CD4-positive, alpha-beta T cell (primary cell): ENCODE measurements around the gene ABCC12. TPM values are rescaled to one million over a fixed set of nuclear protein-coding genes. Genes with fewer than 3 reads are reported as not detected.

ENCODE experiments used
- ATAC-seq: fragments of 200-7000 bp; cut with Tn5 transposase; one replicate; pipeline ENCODE4 v1.10.0; 2022; ENCODE audit warnings: mild to moderate bottlenecking; ENCODE audit not compliant: poor library complexity
- CTCF ChIA-PET: fragments of 350-600 bp; sonication (Branson Sonifier 250); formaldehyde crosslinking; loops from one replicate; lab custom pipeline; 2021; ENCODE audit warnings: antibody characterized with exemption, inconsistent platforms; lab: Charles Lee
- POLR2A ChIA-PET: fragments of 350-600 bp; sonication (Branson Sonifier 250); formaldehyde crosslinking; loops from one replicate; lab custom pipeline; 2021; ENCODE audit warnings: antibody characterized with exemption, inconsistent platforms; lab: Charles Lee
- DNase-seq, 14 experiments: peaks; one replicate each; pipeline ENCODE4 v3.0.0-alpha.2; 2013 to 2020; ENCODE audit warnings: mixed read lengths in 2 of 14
- H3K27ac ChIP-seq, 2 donors: one replicate each; pipeline versions ENCODE4 v1.5.1 to v1.7.0; 2013; ENCODE audit warnings: low read length in 2 of 2, low read depth in 1 of 2, mild to moderate bottlenecking in 1 of 2
- H3K27me3 ChIP-seq, 2 experiments: 1 replicate in 1 of 2; 2 replicates in 1 of 2; pipeline versions ENCODE4 v1.6.1 to v1.7.0; 2013; ENCODE audit warnings: low read length in 2 of 2, control low read depth in 1 of 2, mild to moderate bottlenecking in 1 of 2, moderate library complexity in 1 of 2; ENCODE audit not compliant: insufficient read depth in 2 of 2, control insufficient read depth in 1 of 2
- H3K36me3 ChIP-seq: one replicate; pipeline ENCODE4 v1.6.1; 2013; ENCODE audit warnings: low read length, control low read depth; ENCODE audit not compliant: insufficient read depth
- H3K4me1 ChIP-seq: one replicate; pipeline ENCODE4 v1.6.1; 2013; ENCODE audit warnings: low read length, control low read depth; ENCODE audit not compliant: insufficient read depth
- H3K4me3 ChIP-seq: one replicate; pipeline ENCODE4 v1.5.1; 2013; ENCODE audit warnings: mild to moderate bottlenecking, low read length, moderate library complexity
- H3K9me3 ChIP-seq, 2 experiments: 1 replicate in 1 of 2; 2 replicates in 1 of 2; pipeline versions ENCODE4 v1.6.1 to v1.7.0; 2013; ENCODE audit warnings: low read length in 2 of 2, mild to moderate bottlenecking in 2 of 2, control low read depth in 1 of 2, moderate library complexity in 1 of 2; ENCODE audit not compliant: control insufficient read depth in 1 of 2, insufficient read depth in 1 of 2
- H3K27ac Mint-ChIP-seq: one replicate; pipeline ENCODE4 v1.8.0; 2020; ENCODE audit warnings: mixed read lengths
- H3K27me3 Mint-ChIP-seq: one replicate; pipeline ENCODE4 v1.8.0; 2021; ENCODE audit warnings: mixed read lengths
- H3K36me3 Mint-ChIP-seq: one replicate; pipeline ENCODE4 v1.8.0; 2021; ENCODE audit warnings: low read depth, mixed read lengths
- H3K4me1 Mint-ChIP-seq: one replicate; pipeline ENCODE4 v1.8.0; 2021; ENCODE audit warnings: low read depth, mixed read lengths
- H3K4me3 Mint-ChIP-seq: one replicate; pipeline ENCODE4 v1.8.0; 2020; ENCODE audit warnings: mild to moderate bottlenecking, mixed read lengths
- H3K9me3 Mint-ChIP-seq: one replicate; pipeline ENCODE4 v1.8.0; 2020; ENCODE audit warnings: mixed read lengths
- CTCF ChIP-seq: fragments of 200-600 bp; IDR thresholded peaks from one replicate; pipeline ENCODE4 v1.8.0; 2022; ENCODE audit warnings: antibody characterized with exemption, mild to moderate bottlenecking
- intact Hi-C, 2 experiments: fragments of 100-400 bp; cut with DNase I in 1 of 2; cut with micrococcal nuclease in 1 of 2; formaldehyde crosslinking; loops; one replicate each; pipeline versions ENCODE4 v1.15.1 to v1.9.0; 2023 to 2025; cut with DNase I, micrococcal nuclease
- total RNA-seq, 174 experiments: library from RNA in 2 of 174; stranded (reverse) in 2 of 174; gene quantifications; one replicate each; pipeline ENCODE4 v1.2.3 and lab custom pipeline; 2021 to 2026

Gene ABCC12
- total RNA-seq, 2 experiments from 2014 or later: not detected

DNA sequence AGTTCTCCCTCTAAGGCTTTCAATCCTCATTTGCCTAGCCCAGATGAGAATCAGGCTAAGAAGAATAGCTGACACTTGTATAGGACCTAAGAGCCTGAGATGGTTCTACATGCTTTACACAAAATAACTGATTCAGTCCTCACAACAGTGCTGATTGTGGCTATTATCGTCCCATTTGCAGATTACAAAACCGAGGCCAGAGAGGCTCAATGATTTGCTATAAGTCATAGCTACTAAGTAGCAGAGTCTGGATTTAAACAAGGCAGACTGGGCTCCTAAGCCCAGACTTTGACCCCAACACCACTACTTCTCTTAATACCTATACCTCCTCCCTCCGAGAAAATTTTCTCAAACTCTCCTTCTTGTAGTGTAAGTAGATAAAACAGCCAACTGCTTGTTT, 23.1 kb downstream of the ABCC12 start:
- Mint-ChIP-seq H3K4me3 (no peak overlapping the region), H3K36me3 (no peaks in the 10 kb centered on the region), H3K9me3 (no peaks in the 10 kb centered on the region), H3K27ac (no peak overlapping the region), H3K4me1 (no peaks in the 10 kb centered on the region), H3K27me3 (no peaks in the 10 kb centered on the region)
- Histone ChIP-seq H3K27me3 (no peaks in the 10 kb centered on the region), H3K4me3 (no peak overlapping the region), H3K4me1 (no peaks in the 10 kb centered on the region), H3K36me3 (no peaks in the 10 kb centered on the region), H3K27ac (no peak overlapping the region), H3K9me3 (no peaks in the 10 kb centered on the region)
- CTCF ChIA-PET: no interaction called here
- no peak for ATAC-seq
- no peak for TF ChIP-seq CTCF
- POLR2A ChIA-PET: no interaction called here
- intact Hi-C loops: no loop called here
- DNase-seq: no peak

DNA sequence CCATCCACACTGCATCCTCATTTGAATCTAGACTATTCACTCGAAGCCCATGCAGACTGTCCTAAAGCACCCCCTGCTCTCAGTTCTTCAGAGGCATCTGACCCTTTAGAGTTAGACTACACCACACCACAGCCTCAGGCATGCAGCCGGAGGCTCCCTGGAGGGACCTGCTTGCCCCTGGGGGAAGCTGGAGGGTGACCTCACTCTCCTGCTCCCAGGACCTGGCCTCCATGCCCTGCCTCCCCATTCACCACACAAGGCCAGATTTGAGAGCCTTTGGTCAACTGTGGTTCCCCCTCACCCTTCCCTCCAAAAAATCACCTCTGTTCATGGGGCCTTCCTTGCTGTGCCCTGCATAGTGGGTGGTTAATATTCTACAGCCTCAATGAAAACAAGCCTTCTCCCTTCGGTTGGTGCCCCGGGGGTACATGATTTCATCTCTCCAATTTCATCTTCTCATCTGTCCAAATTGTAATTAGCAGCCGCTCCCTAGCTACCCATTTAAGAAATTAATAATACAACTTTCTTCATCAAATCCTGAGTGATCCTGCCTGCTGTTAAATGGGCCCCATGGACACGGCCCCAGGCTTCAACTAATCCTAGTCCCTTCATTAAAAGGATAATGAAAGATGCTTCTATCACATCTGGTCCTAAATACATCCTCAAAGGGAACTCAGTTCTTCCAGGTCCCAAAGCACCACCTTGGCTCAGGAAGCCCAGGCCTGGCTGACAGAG, 24.4 kb downstream of the ABCC12 start:
- intact Hi-C loops: no loop called here
- no peaks in the 10 kb centered on the region for H3K36me3 ChIP-seq

GRCh38 chr16:48129926-48130325, 25.9 kb downstream of the ABCC12 start:
- Histone ChIP-seq H3K27me3 (no peaks in the 10 kb centered on the region), H3K27ac (no peak overlapping the region), H3K4me1 (no peaks in the 10 kb centered on the region), H3K9me3 (no peaks in the 10 kb centered on the region), H3K36me3 (no peaks in the 10 kb centered on the region), H3K4me3 (no peak overlapping the region)
- no peak for DNase-seq
- intact Hi-C loops: no loop called here
- TF ChIP-seq CTCF: no peak
- no peaks in the 10 kb centered on the region for H3K36me3 Mint-ChIP-seq
- H3K4me1 Mint-ChIP-seq: no peaks in the 10 kb centered on the region
- ATAC-seq: no peak
- no peak overlapping the region for H3K4me3 Mint-ChIP-seq
- no peak overlapping the region for H3K27ac Mint-ChIP-seq
- H3K27me3 Mint-ChIP-seq: peaks cover 2% of the 10 kb centered on the region
- H3K9me3 Mint-ChIP-seq: no peaks in the 10 kb centered on the region
- CTCF ChIA-PET: no interaction called here
- POLR2A ChIA-PET: no interaction called here

More for the DNA sequence above, 24.4 kb downstream of the ABCC12 start:
- TF ChIP-seq CTCF: no peak
- Mint-ChIP-seq H3K36me3 (no peaks in the 10 kb centered on the region), H3K9me3 (no peaks in the 10 kb centered on the region), H3K4me1 (no peaks in the 10 kb centered on the region), H3K27me3 (no peaks in the 10 kb centered on the region), H3K4me3 (no peak overlapping the region), H3K27ac (no peak overlapping the region)
- CTCF ChIA-PET: no interaction called here
- H3K9me3 ChIP-seq: no peaks in the 10 kb centered on the region
- no peak overlapping the region for H3K27ac ChIP-seq
- H3K4me3 ChIP-seq: no peak overlapping the region
- POLR2A ChIA-PET: no interaction called here
- no peaks in the 10 kb centered on the region for H3K27me3 ChIP-seq
- no peak for ATAC-seq
- DNase-seq: no peak
- no peaks in the 10 kb centered on the region for H3K4me1 ChIP-seq
